DOHH2 (cell line): ENCODE data around the gene MASP1.

Experiments
- EZH2phosphoT487 ChIP-seq: fragments of 200-600 bp; sonication (generic); IDR thresholded peaks from 2 replicates; pipeline ENCODE4 v1.6.1; 2017; ENCODE audit warnings: borderline replicate concordance, mild to moderate bottlenecking, antibody characterized with exemption, low read length, moderate library complexity, mixed read lengths
- TF ChIP-seq, protein P1 (sequence below): fragments of 200-600 bp; sonication (generic); IDR thresholded peaks from one replicate; pipeline ENCODE4 v1.5.1; 2014; ENCODE audit warnings: antibody characterized with exemption, mild to moderate bottlenecking, low read depth, low read length; ENCODE audit not compliant: poor library complexity, severe bottlenecking

DNA sequence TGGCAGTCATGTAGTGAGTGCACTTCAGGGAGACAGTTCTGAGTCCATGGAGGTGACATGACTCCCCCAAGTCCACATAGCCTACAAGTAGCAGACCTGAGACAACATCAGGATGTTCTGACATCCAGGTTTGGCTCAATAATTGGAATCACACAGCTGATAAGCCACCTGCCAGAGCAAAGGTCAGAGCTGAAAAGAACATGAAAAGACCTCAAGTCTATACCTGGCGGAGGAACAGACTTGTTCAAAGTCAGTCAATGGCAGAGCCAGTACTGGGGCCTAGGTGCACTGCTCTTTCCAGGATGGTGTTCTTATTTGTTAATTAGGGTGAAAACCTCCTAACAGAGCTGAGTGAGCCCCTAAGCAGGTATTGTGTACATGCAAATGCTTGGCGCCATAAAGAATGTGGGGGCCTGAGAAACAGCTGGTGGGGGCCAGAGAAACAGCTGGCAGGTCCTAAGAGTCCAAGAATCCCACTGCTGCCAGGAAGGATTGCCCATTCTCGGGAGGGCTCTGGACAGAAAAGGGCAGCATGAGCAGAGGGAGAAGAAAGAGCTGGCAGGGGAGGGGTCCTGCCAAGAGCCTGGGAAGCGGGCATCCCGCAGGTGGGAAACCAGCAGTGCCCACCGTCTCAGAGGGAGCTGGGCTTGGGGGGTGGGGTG is 17.1 kb downstream of the MASP1 start:
- TF ChIP-seq, protein P1, sequence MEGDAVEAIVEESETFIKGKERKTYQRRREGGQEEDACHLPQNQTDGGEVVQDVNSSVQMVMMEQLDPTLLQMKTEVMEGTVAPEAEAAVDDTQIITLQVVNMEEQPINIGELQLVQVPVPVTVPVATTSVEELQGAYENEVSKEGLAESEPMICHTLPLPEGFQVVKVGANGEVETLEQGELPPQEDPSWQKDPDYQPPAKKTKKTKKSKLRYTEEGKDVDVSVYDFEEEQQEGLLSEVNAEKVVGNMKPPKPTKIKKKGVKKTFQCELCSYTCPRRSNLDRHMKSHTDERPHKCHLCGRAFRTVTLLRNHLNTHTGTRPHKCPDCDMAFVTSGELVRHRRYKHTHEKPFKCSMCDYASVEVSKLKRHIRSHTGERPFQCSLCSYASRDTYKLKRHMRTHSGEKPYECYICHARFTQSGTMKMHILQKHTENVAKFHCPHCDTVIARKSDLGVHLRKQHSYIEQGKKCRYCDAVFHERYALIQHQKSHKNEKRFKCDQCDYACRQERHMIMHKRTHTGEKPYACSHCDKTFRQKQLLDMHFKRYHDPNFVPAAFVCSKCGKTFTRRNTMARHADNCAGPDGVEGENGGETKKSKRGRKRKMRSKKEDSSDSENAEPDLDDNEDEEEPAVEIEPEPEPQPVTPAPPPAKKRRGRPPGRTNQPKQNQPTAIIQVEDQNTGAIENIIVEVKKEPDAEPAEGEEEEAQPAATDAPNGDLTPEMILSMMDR: no peak
- TF ChIP-seq EZH2phosphoT487: no peak
